ENCODE measurements around the gene LTA4H.

DNA sequence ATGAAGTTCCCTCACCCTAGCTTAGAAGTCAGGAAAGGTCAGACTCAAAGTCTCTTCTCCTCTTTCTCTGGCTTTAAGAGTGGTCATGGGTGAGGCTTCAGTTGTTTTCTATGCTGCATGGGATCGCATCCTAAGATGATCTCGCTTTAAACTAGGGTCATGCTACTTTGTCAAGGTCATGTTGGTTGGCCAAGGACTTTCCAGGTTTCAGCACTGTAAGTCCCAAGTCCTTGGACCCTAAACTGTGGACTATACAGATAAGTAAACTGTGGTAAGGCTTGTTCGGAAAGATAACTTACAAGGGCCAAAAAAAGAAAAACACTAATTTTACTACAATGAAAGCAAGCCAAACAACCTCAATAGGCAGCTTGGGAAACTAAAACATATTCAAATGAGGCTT is 56.6 kb downstream of the LTA4H start:
- TF ChIP-seq POLR2A (IDR thresholded peaks at IDR 0.05) (no peak), EP300 (IDR thresholded peaks at IDR 0.05) (no peak)
- TF ChIP-seq, protein P1, sequence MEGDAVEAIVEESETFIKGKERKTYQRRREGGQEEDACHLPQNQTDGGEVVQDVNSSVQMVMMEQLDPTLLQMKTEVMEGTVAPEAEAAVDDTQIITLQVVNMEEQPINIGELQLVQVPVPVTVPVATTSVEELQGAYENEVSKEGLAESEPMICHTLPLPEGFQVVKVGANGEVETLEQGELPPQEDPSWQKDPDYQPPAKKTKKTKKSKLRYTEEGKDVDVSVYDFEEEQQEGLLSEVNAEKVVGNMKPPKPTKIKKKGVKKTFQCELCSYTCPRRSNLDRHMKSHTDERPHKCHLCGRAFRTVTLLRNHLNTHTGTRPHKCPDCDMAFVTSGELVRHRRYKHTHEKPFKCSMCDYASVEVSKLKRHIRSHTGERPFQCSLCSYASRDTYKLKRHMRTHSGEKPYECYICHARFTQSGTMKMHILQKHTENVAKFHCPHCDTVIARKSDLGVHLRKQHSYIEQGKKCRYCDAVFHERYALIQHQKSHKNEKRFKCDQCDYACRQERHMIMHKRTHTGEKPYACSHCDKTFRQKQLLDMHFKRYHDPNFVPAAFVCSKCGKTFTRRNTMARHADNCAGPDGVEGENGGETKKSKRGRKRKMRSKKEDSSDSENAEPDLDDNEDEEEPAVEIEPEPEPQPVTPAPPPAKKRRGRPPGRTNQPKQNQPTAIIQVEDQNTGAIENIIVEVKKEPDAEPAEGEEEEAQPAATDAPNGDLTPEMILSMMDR (IDR thresholded peaks at IDR 0.05), result no peak

All from tibial nerve (tissue), 4 donors.